A549 (cell line): ENCODE data around the gene XPNPEP2.

ENCODE experiments used
- EHMT2 ChIP-seq: fragments of 200-600 bp; sonication (generic); IDR thresholded peaks from 2 replicates; pipeline ENCODE4 v1.6.1; 2016; ENCODE audit warnings: antibody characterized with exemption, low read depth, mild to moderate bottlenecking, moderate library complexity
- HOXB5 ChIP-seq: fragments of 250-450 bp; sonication (Bioruptor Pico); IDR thresholded peaks from 2 replicates; pipeline ENCODE4 v1.5.0; 2020; ENCODE audit warnings: mild to moderate bottlenecking, moderate library complexity
- NFE2L2 ChIP-seq: fragments of 150-350 bp; conservative IDR thresholded peaks from 2 replicates; pipeline ENCODE4 v1.6.1; 2014; ENCODE audit warnings: low read length
- POLR2A ChIP-seq: IDR thresholded peaks from 2 replicates; pipeline ENCODE4 v1.6.1; 2012; ENCODE audit warnings: mild to moderate bottlenecking, low read length
- RAD21 ChIP-seq, 2 experiments: fragments of >200 bp in 1 of 2; sonication (Bioruptor Twin) in 1 of 2; formaldehyde crosslinking in 1 of 2; IDR thresholded peaks in 1 of 2; conservative IDR thresholded peaks in 1 of 2; 2 replicates in 1 of 2; 3 replicates in 1 of 2; pipeline ENCODE4 v1.6.1; 2012 to 2018; ENCODE audit warnings: inconsistent platforms in 1 of 2
- RCOR1 ChIP-seq: fragments of 150-350 bp; IDR thresholded peaks from 2 replicates; pipeline ENCODE4 v1.6.1; 2014; ENCODE audit warnings: antibody characterized with exemption, low read length, low read depth
- RFX5 ChIP-seq: fragments of 450-650 bp; IDR thresholded peaks from 2 replicates; pipeline ENCODE4 v1.7.1; 2014; ENCODE audit warnings: antibody characterized with exemption, mild to moderate bottlenecking, moderate library complexity
- SMC3 ChIP-seq: fragments of >200 bp; sonication (Bioruptor Twin); formaldehyde crosslinking; IDR thresholded peaks from 3 replicates; pipeline ENCODE4 v1.6.1; 2018; ENCODE audit warnings: inconsistent platforms
- TF ChIP-seq, protein P1 (sequence below): fragments of >200 bp; sonication (Bioruptor Twin); formaldehyde crosslinking; IDR thresholded peaks from 3 replicates; pipeline ENCODE4 v1.5.1; 2016
- TF ChIP-seq, protein P2 (sequence below): IDR thresholded peaks from 2 replicates; pipeline ENCODE4 v1.6.1; 2012; ENCODE audit warnings: low read depth, borderline replicate concordance
- TF ChIP-seq, protein P3 (sequence below): fragments of 200-600 bp; sonication (generic); IDR thresholded peaks from 2 replicates; pipeline ENCODE4 v1.6.1; 2016; ENCODE audit warnings: antibody characterized with exemption, mild to moderate bottlenecking, moderate library complexity
- TF ChIP-seq, protein P4 (sequence below): IDR thresholded peaks from 2 replicates; pipeline ENCODE4 v1.6.1; 2012
- TF ChIP-seq, protein P5 (sequence below): fragments of 150-350 bp; IDR thresholded peaks from 2 replicates; pipeline ENCODE4 v1.6.1; 2014; ENCODE audit warnings: low read depth, mild to moderate bottlenecking, low read length

DNA sequence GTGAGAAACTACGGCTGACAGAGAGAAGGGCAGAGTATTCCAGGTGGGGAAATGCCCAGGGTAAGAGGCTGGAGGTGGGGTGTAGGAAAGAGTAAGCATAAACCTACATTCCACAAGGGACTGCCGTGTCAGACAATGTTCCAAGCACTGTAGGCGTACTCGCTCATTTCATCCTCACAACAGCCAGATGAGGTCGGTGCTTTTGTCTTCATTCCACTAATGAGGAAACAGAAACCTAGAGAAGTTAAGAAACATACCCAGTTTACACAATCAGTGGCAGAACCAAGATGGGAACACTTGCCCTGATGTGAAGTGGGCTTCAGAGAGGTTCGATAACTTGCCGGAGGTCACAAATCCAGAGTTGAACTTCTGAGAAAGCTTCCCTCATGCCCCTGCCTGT, 45.6 kb downstream of the XPNPEP2 start:
- TF ChIP-seq, protein P1, sequence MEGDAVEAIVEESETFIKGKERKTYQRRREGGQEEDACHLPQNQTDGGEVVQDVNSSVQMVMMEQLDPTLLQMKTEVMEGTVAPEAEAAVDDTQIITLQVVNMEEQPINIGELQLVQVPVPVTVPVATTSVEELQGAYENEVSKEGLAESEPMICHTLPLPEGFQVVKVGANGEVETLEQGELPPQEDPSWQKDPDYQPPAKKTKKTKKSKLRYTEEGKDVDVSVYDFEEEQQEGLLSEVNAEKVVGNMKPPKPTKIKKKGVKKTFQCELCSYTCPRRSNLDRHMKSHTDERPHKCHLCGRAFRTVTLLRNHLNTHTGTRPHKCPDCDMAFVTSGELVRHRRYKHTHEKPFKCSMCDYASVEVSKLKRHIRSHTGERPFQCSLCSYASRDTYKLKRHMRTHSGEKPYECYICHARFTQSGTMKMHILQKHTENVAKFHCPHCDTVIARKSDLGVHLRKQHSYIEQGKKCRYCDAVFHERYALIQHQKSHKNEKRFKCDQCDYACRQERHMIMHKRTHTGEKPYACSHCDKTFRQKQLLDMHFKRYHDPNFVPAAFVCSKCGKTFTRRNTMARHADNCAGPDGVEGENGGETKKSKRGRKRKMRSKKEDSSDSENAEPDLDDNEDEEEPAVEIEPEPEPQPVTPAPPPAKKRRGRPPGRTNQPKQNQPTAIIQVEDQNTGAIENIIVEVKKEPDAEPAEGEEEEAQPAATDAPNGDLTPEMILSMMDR = no peak
- no peak for TF ChIP-seq POLR2A
- TF ChIP-seq RAD21 (conservative IDR thresholded peaks at IDR 0.05 in 1 of 2, IDR thresholded peaks at IDR 0.05 in 1 of 2) = no peak
- TF ChIP-seq, protein P2, sequence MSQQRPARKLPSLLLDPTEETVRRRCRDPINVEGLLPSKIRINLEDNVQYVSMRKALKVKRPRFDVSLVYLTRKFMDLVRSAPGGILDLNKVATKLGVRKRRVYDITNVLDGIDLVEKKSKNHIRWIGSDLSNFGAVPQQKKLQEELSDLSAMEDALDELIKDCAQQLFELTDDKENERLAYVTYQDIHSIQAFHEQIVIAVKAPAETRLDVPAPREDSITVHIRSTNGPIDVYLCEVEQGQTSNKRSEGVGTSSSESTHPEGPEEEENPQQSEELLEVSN = no peak
- TF ChIP-seq, protein P3, sequence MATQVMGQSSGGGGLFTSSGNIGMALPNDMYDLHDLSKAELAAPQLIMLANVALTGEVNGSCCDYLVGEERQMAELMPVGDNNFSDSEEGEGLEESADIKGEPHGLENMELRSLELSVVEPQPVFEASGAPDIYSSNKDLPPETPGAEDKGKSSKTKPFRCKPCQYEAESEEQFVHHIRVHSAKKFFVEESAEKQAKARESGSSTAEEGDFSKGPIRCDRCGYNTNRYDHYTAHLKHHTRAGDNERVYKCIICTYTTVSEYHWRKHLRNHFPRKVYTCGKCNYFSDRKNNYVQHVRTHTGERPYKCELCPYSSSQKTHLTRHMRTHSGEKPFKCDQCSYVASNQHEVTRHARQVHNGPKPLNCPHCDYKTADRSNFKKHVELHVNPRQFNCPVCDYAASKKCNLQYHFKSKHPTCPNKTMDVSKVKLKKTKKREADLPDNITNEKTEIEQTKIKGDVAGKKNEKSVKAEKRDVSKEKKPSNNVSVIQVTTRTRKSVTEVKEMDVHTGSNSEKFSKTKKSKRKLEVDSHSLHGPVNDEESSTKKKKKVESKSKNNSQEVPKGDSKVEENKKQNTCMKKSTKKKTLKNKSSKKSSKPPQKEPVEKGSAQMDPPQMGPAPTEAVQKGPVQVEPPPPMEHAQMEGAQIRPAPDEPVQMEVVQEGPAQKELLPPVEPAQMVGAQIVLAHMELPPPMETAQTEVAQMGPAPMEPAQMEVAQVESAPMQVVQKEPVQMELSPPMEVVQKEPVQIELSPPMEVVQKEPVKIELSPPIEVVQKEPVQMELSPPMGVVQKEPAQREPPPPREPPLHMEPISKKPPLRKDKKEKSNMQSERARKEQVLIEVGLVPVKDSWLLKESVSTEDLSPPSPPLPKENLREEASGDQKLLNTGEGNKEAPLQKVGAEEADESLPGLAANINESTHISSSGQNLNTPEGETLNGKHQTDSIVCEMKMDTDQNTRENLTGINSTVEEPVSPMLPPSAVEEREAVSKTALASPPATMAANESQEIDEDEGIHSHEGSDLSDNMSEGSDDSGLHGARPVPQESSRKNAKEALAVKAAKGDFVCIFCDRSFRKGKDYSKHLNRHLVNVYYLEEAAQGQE = no peak
- TF ChIP-seq HOXB5 (CRISPR knock-in tag) = no peak
- TF ChIP-seq NFE2L2 = no peak
- TF ChIP-seq, protein P4, sequence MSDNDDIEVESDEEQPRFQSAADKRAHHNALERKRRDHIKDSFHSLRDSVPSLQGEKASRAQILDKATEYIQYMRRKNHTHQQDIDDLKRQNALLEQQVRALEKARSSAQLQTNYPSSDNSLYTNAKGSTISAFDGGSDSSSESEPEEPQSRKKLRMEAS = no peak
- TF ChIP-seq EHMT2 = no peak
- TF ChIP-seq, protein P5, sequence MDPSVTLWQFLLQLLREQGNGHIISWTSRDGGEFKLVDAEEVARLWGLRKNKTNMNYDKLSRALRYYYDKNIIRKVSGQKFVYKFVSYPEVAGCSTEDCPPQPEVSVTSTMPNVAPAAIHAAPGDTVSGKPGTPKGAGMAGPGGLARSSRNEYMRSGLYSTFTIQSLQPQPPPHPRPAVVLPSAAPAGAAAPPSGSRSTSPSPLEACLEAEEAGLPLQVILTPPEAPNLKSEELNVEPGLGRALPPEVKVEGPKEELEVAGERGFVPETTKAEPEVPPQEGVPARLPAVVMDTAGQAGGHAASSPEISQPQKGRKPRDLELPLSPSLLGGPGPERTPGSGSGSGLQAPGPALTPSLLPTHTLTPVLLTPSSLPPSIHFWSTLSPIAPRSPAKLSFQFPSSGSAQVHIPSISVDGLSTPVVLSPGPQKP = no peak
- TF ChIP-seq RFX5 = no peak
- TF ChIP-seq SMC3 = no peak
- TF ChIP-seq RCOR1 = no peak
